HG02885 (cell line): Measurements from ENCODE around the gene TNFRSF1B.

ENCODE experiments used
- ATAC-seq: cut with Tn5 transposase; IDR thresholded peaks from one replicate; pipeline ENCODE4 v1.9.1; 2021; ENCODE audit warnings: mild to moderate bottlenecking; ENCODE audit not compliant: unreplicated experiment, poor library complexity

The TNFRSF1B gene

DNA sequence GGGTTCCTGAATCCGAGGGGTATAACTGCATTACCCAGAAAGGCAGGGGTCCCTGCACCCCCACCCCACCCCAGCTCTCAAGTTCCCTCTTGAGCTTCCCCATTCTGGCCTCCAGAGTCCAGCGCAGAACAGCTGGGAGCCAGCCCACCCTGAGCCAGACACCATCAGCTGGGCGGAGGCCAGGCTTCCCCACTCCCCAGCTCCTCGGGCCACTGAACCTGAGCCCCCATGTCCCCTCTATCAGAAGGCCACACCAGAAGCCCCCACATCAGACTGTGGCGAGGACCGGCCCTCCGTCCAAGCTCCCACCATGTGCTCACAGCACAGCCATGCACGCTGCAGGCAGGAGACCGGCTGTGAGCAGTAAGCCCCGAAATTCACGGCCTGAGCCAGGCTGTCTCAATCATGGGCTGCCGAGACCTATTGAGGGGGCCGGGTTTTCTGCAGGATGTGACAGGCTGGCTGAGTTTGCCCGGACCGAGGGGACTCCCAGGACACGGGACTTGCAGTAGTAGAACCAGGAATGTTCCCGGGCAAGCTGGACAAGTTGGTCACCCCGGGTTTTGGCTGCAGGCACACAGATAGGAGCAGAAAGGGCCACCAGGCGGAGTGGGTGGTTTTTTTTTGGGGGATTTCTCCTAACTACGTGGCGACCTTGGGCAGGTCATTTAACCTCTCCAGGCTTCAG, 25.5 kb upstream of the TNFRSF1B start:
- ATAC-seq = no peak

GRCh38 chr1:12142141-12142823, 24.5 kb upstream of the TNFRSF1B start:
- ATAC-seq = no peak

DNA sequence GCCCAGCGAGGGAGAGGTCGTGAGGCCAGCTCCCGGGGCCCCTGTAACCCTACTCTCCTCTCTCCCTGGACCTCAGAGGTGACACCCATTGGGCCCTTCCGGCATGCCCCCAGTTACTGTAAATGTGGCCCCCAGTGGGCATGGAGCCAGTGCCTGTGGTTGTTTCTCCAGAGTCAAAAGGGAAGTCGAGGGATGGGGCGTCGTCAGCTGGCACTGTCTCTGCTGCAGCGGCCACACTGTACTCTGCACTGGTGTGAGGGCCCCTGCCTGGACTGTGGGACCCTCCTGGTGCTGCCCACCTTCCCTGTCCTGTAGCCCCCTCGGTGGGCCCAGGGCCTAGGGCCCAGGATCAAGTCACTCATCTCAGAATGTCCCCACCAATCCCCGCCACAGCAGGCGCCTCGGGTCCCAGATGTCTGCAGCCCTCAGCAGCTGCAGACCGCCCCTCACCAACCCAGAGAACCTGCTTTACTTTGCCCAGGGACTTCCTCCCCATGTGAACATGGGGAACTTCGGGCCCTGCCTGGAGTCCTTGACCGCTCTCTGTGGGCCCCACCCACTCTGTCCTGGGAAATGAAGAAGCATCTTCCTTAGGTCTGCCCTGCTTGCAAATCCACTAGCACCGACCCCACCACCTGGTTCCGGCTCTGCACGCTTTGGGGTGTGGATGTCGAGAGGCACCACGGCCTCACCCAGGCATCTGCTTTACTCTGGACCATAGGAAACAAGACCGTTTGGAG, 23.7 kb upstream of the TNFRSF1B start:
- ATAC-seq = no peak

GRCh38 chr1:12143631-12144155, 23.1 kb upstream of the TNFRSF1B start:
- ATAC-seq = no peak

- no peak for ATAC-seq
Observed at GRCh38 chr1:12144236-12144635, 22.6 kb upstream of the TNFRSF1B start.

GRCh38 chr1:12144969-12145368, 21.8 kb upstream of the TNFRSF1B start:
- no peak for ATAC-seq

GRCh38 chr1:12145616-12146342, 21.0 kb upstream of the TNFRSF1B start:
- ATAC-seq = no peak

DNA sequence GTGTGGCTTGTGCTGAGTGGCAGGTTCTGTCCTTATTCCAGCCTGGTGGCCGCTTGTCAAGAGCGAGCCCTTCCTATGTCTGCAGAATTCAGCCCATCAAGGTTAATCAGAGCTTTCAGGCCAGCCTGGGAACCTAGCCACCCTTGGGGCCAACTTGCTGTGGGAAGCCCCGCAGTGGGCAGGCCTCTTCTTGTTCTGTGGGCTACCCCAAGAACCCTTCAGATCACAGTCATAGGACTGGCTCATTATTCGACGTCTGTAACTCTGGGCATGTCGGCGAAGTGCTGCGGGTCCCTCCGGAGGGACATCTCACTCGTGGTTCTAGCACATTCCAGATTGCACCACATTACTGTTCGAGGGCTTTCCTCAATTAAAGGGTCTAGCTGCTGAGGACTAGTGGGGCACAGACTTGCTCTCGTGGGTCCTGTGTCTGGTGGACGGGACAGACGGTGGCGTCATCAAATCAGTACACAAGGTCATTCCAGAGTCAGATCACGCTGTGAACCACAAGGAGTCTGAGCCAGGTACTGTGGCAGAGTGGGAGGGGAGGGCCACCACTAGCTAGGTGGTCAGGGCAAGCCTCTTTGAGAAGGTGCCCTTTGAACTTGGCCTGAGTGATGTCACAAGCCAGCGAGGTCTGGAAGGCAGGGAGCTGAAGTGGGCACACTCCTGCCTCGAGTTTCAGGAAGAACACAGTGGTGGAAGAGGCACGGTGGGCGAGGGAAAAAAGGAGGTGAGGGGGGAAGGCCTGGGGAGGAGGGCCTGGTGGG, 20.3 kb upstream of the TNFRSF1B start:
- ATAC-seq = no peak

- no peak for ATAC-seq
Observed at GRCh38 chr1:12147201-12147701, 19.5 kb upstream of the TNFRSF1B start.

DNA sequence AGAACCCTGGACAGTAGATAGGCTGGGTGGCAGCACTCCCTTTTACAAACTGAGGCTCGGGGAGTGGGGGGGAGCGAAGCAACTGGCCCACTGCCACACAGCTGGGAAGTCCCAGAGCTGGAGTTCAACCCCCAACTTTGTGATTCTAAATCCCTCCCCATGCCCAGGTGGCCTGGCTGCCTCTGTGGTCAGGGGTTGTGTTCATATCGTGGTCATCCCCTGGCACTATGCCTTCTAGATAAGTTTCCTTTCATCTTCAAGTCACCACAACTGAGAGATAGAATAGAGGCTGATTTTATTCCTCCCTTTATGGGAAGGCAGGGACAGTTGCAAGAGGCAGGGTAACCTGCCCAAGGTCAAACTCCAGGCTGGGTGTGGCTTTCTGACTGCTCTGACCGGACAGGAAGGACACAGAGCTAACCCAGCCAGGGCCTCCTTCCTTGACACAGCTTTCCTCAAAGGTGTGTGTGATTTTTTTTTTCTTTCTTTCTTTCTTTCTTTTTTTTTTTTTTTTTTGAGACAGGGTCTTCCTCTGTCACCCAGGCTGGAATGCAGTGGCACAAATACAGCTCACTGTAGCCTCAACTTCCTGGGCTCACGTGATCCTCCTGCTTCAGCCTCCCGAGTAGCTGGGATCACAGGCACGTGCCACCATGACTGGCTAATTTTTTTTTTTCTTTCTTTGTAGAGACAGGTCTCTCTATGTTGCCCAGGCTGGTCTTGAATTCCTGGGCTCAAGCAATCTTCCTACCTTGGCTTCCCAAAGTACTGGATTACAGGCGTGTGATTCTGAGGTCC, 18.4 kb upstream of the TNFRSF1B start:
- no peak for ATAC-seq

- no peak for ATAC-seq
Observed at GRCh38 chr1:12148958-12149790, 17.6 kb upstream of the TNFRSF1B start.

DNA sequence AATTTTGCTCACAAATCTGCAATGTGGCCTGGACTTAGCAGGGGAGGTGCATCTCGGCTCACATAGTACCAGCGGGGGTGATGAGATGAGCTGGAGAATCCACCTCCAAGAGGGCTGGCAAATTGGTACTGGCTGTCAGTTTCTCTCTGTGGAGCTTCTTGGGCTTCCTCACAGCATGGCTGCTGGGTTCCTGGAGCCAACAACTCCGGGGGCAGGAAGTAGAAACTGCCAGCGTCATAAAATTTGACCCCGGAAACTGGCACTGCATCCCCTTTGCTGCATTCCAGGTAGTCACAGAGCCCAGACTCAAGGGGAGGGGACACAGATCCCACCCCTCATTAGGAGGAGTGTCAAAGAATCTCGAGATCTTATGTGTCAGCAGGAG, 17.0 kb upstream of the TNFRSF1B start:
- ATAC-seq = no peak

- no peak for ATAC-seq
Observed at GRCh38 chr1:12150456-12151200, 16.2 kb upstream of the TNFRSF1B start.

GRCh38 chr1:12151465-12151864, 15.3 kb upstream of the TNFRSF1B start:
- no peak for ATAC-seq

GRCh38 chr1:12152113-12152891, 14.5 kb upstream of the TNFRSF1B start:
- peak; percentile 71 for ATAC-seq

DNA sequence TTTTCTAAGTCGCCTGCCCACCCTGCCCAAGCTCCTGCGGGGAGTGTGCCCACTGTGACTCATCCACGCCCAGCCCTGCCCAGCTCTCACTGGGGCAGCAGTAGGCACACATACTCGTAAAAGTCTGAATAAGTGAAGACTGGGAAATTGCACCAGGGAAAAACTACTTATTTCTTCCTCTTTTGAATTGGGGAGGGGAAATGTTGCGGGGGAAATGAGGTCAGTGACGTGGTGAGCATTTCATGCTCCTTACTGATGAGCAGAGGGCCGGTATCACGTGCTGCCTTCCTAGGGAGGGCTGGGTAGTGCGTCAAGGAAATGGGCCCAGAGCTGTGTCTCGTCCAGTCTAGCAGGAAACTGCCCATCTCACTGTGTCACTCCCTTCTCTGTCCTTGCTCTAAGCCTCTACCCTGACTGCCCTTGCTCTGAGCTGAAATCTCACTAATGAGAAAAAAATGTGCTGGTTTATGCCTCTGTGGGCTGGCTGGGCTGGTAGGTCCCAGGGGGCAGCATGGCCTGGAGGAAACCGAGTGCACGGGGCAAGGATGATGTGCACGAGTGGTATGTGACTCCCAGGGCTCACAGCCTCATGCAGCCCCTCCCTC, 13.5 kb upstream of the TNFRSF1B start:
- no peak for ATAC-seq
